Measurements from ENCODE around the gene PSMF1.
"Not testable (repeated sequence)": the region's sequence is repeated elsewhere in the genome, so short reads cannot be mapped to it uniquely, and the experiment has no call there.

PSMF1 gene

DNA sequence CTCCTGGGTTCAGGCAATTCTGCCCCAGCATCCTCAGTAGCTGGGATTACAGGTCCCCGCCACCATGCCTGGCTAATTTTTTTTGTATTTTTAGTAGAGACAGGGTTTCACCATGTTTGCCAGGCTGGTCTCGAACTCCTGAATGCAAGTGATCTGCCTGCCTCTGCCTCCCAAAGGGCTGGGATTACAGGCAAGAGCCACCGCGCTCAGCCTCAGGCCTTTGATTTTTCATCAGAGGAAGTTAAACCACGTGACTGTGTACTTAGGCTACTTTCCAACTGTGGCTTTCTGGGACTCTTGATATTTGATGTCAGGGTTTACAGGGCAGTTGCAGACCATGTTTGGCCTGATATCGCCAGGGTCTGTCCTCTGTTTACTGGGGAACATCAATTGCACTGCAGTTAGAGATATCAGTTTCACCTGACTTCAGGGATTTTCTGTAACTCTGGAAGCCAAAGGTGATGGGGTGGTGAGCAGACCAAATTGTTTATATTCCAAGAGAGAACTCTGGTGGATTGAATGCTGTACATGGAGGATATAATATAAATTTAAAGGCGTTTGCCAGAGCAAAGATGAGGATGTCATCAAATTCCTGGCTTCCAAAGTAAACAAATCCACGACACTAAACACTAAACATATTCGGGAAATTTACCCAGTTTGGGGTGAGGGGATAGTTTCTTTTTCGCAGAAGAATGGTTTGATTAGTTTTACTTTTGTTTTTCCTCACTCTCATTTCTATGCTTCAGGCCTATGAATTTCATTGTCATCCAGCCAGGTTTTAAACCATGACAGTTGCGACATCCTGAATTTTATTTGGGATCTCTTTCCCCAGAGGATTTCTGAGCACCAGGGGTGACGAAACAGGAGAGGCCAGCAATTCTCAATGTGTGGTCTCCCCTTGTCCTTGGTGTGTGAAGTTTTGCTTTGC is 4.2 kb downstream of the PSMF1 start:
- peak; percentile 18 to 39 (median 26) for DNase-seq

DNA sequence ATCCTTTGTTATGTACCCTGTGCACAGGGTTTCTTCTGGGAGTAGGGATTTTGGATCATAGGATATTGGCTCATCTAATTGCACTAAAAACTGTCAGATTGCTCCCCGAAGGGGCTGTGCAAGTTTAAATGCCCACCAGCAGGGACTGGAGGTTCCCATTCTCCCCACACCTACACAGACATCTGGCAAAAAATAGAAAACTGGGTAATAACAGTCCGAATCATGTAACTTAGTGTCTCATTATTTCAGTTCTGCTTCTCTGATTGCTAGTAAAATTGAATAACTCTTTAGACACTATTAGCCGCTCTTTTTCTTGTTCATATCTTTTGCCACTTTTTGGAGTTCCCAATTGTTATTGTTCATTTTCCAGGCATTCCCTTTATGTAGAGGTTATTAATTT is 5.3 kb downstream of the PSMF1 start:
- DNase-seq = peak in 2 of 3 donors; percentile 9 to 24

DNA sequence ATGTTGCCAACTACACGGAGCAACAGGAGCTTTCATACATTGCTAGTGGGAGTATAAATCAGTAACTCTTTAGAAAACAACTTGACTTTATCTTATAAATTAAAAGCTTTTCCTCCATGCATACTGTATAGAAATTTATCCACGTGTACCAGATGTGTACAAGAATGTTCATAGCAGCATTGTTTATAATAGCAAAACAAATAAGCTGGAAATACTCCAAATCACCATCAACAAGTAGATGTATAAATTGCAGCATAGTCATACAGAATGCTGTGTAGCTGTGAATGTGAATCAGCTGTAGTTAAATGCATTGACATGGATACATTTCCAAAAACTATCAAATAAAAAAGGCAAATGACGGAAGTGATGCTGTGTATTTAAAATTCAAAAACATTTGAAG is 6.0 kb downstream of the PSMF1 start:
- DNase-seq = no peak

DNA sequence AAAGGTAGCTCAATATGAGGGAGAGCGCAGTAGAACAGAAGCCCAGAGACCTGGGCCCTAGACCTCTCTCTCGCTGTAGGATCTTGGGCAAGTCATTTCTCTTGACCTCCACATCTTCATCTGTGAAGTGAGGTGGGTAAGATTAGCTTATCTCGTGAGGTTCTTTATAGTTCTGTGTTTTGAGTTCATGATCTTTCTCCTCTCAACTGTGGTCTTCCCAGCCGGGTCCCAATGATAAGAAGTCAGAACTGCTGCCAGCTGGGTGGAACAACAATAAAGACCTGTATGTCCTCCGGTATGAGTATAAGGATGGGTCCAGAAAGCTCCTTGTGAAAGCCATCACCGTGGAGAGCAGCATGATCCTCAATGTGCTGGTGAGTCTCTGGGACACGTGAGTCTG is 6.9 kb downstream of the PSMF1 start:
- DNase-seq = no peak

DNA sequence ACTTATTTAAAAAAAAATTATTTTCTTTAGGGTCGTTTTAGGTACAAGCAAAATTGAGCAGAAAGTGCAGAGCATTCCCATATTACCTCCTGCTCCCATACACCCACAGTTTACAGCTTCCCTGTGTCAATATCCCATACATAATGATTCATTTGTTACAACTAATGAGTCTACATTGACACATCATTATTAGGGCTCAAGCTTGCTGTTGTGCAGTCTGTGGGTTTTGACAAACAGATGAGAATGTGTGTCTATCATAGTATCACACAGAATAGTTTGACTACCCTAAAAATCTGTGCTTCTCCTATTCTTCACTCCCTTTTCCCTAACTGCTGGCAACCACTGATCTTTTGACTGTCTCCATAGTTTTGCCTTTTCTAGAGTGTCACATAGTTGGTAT is 9.4 kb downstream of the PSMF1 start:
- no peak for DNase-seq

DNA sequence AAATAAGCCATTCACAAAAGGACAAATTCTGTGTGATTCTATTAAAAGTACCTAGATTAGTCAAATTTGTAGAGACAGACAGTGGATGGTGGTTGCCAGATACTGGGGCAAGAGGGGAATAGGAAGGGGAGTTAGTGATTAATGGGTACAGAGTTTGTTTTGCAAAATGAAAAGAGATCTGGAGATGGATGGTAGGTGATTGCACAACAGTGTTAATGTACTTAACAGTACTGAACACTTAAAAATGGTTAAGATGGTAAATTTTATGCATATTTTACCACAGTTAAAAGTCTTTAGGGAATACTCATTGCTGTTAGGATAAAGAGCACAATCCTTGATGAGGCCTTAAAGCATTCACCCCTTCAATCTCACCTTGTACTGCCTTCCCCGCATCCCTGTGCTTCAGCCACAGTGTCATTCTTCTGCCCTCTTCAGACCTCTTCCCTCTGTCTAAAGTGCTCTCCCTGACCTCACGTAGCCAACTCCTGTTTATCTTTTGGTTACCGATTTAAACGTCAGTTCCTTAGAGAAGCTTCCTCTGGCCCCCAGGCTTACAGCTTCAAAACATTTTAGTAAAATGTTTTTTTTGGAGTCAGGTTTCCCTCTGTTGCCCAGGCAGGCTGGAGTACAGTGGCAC is 11.8 kb downstream of the PSMF1 start:
- no peak for DNase-seq

DNA sequence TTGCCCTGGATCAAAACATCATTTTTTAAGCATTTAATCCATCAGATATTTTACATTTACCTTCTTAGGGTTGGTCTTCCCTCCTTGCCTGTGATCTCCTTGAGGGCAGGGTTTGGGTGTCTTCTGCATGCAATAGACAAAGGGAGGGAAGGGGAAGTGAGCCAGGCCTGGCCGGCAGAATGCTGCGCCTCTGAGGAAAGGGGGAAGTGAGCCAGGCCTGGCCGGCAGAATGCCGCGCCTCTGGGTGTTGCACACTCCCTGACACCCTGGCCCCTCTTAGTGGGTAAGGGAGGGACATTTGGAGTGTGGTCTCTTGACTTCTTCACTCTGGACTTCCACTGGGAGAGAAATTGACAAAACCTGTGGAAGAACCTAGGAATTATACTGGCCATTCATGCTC is 12.4 kb downstream of the PSMF1 start:
- DNase-seq = peak; percentile 70 to 80 (median 74)

DNA sequence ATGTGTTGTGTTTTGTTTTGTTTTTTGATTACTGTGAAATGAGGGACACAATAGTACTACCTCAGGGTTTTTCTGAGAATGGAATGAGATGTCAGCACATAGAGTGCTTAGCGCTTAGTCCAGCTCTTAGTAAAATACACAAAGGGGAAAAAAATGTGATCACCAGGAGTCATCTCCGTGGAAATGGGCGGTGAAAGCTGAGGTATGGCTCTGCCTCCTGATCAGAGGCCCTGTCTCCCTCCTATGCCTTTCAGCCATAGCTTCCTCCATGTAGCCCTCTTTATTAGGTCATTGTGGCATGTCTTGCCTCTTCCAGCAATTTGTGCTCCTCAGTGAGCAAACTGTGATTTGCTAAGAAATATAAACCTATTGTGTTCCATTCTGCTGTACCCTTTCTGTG is 13.0 kb downstream of the PSMF1 start:
- no peak for DNase-seq

DNA sequence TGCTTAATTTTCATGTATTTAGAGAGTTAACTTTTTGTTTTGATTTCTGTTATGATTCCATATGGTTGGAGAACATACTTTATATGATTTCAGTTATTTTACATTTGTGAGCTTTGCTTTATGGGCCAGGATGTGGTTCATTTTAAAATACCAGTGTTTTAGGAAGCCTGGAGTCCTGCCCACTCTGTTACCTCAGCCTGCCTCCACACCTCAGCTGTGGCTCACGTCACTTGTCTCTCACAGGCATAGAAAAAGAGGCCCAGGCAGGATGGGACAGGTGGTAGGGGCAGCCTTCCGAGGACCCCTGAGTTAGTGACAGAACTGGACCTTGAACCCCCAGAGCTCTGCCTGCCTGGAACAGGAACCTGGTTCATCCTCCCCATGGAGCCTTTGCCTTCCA is 16.0 kb downstream of the PSMF1 start:
- no peak for DNase-seq

DNA sequence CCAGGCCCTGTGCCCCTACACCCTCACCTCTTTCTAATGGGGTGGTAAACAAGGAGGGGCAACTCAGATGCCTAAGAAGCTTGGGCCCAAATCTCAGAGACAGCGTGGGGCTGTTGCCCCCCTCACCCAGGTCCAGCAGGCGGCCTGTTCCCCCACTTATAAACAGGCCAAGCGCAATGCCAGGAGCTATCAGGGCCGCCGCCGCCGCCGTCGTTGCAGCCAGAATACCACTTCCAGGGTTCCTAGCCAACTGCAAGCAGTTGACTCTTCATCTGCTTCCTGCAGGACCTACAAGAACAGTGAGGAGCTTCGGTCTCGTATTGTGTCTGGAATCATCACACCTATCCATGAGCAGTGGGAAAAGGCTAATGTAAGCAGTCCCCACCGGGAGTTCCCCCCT is 16.4 kb downstream of the PSMF1 start:
- DNase-seq = no peak

DNA sequence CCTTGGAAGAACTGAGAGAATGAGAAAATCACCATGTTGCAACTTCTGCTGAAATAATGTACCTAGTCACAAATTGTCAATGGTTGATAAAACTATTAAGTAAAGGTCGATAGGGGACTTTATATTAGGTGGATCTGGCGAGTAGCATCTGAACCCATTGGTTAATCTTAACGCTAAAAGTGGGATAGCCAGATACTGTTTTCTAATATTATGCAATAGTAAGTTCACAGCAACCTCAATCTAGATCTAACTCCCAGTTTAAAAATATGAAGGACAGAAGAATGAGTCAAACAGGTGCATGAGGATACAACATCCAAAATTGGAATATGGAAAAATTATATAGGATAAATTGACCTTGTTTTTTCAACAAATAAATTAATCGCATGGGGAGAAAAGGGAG is 18.8 kb downstream of the PSMF1 start:
- no peak for DNase-seq

DNA sequence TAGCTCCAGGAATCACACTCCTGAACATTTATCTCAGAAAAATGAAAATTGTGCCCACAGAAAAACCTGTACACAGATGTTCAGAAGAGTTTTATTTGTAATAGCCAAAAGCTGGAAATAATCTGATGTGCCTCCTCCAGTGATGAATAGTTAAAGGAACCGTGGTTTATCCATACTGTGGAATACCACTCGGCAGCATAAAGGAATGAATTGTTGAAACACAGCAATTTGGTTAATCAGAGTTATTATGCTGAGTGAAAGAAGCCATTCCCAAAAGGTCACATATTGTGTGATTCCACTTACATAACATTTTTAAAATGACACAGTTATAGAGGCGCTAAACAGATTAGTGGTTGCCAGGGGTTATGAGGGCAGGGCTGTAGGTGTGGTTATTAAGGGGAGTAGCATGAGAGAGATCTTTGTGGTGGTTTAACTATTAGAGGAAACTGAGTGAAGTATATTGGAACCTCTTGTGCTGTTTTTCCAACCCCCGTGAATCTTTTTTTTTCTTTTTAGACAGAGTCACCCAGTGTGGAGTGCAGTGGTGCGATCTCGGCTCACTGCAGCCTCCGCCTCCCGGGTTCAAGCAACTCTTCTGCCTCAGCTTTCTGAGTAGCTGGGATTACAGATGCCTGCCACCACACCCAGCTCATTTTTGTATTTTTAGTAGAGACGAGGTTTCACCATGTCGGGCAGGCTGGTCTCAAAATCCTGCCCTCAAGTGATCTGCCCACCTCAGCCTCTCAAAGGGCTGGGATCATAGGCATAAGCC is 26.2 kb downstream of the PSMF1 start:
- DNase-seq = no peak

DNA sequence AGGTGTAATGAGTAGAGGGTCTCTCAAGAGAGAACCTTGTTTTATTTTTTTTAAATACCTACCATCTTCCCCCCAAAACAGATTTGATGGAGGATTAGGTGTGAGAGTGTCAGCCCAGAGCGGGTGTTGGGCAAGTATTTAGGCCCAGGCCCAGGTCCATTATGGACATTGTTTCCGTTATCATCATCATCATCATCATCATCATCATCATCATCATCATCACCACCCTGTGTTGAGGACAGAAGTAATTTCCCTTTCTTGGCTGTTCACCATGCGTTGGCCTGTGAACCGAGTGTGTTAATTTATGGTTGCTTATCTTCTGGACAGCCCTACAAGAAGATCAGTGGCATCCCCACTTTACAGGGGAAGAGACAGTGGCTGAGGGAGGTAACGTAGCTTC is 28.6 kb downstream of the PSMF1 start:
- DNase-seq = no peak

DNA sequence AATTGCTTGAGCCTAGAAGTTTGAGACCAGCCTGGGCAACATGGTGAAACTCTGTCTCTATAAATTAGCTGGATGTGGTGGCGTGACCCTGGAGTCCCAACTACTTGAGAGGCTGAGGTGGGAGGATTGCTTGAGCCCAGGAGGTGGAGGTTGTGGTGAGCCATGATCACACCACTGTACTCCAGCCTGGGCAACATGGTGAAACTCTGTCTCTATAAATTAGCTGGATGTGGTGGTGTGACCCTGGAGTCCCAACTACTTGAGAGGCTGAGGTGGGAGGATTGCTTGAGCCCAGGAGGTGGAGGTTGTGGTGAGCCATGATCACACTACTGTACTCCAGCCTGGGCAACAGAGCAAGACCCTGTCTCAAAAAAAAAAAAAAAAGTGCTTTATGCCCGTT is 31.4 kb downstream of the PSMF1 start:
- not testable (repeated sequence) for DNase-seq

DNA sequence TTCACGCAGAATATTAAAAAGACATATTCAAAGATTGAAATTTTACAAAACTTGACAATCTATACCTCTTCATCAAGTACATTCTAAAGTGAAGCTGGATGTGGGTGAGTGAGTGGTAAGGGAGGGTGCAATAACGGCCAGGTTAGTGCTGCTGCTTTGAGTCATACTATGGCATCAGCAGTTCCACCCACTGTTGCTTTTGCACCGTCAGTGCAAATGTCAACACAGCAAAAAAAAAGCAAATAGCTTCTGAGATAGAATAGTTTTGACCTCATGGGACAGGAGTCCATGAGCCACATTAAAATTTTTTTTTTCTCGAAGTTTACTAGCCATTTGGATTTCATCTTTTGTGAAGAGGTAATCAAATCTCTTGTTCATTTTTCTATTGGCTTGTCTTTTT is 31.8 kb downstream of the PSMF1 start:
- DNase-seq = peak; percentile 41 to 49 (median 44)

DNA sequence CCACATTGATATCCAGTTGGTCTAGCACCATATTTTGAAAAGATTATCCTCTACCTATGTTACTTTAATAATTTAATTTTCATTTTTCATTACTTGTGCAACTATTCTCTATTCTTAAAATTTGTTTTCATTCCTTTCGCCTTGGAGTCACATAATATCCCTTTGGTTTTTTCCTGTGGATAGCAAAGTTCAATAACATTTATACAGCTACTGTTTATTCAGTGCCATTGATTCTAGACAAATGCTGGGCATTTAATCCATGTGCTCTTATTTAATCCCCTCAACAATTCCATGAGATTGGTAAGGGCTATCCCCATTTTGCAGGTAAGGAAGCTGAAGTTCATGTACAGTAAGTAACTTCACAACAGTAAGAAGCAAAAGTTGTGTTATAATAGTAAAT is 32.6 kb downstream of the PSMF1 start:
- DNase-seq = no peak

DNA sequence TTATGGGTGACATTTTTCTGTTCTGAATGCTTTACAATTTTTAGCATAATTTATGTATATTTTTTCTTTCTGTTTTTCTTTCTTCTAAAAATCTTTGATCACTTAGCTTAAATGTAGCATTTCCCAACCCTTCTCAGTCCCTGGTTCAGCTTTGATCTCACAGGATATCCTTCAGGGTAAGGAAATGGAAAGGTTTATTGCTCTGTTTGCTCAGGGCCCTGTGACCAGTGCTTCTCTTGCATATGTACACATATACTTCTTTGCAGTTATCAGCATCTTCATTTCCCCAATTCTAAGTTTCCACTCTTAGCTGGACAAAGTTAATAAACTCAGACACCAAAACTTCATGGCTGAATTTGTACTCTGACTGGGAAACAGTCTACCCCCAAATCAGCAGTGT is 35.8 kb downstream of the PSMF1 start:
- DNase-seq = no peak

DNA sequence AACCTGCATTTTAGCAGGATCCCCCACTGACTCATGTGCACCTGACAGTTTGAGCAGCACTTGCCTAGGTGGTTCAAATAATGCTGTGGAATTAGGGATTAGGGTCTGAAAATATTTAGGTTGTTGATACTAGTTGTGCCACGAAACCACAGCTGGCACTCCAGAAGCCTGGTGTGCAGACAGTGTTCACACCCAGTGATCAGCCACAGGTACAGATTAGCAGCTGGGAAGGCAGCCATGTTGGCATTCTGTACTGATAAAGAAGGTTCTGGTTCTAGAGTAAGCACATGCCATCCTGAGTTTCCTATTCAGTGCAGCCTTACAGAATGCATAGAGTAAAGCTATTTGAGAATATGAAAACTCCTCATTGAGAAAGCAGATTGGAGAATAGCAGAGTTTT is 36.3 kb downstream of the PSMF1 start:
- DNase-seq = no peak

DNA sequence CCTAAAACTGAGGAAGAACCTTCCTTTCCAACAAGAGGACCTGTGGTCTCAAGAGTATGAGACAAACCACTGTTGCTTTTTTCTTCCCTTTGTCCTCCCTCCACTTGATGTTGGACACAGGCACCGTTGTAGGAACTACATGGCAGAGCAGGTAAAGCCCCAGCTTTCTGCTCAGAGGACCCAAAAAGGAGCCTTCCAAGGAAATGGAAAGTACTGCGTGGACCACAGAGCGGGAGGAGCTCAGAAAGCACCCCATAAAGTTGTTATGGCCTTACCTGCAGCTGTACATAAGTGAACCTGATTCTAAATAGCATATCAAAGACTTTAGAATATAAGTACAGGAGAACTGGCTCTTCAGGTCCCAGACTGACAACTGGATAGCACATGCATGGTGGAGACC is 36.9 kb downstream of the PSMF1 start:
- no peak for DNase-seq

DNA sequence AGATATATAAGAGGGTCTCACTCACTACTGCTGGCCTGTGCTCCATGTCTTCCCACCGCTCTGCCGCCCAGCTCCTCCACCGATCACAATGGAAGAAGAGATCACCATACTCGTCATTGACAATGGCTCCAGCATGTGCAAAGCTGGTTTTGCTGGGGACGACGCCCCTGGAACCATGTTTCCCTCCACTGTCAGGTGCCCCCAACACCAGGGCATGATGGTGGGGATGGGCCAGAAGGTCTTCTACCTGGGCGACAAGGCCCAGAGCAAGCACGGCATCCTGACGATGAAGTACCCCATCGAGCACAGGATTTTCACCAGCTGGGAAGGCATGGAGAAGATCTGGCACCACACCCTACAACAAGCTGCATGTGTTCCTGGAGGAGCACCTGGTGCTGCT is 42.1 kb downstream of the PSMF1 start:
- DNase-seq = no peak

DNA sequence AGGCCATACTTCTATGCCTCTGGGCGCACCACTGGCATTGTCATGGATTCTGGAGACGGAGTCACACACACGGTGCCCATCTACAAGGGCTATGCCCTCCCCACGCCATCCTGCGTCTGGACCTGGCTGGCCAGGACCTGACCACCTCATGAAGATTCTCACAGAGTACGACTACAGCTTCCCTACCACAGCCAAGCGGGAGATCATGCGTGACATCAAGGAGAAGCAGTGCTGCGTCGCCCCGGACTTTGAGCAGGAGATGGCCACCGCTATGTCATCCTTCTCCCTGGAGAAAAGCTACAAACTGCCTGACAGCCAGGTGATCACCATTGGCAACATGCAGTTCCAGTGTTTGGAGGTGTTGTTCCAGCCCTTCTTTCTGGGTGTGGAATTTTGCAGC is 42.6 kb downstream of the PSMF1 start:
- no peak for DNase-seq

DNA sequence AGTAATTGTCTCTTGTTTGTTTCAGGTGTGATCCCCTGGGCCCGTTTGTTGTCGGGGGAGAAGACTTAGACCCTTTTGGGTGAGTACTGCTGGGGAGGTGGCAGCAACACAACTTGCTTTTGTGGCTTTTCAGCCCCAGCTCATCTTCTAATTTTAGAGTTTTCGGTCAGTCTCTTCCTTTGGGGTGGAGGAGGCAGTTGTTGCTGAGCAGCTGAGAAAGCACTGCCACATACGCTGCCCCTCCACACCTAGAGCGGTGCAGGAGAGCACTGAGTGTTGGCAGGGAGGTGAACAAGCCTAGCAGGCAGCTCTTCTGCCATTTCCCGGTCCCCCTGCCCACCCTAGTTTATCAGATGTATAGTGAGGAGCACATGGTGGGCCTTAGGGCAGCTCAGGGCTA is 44.7 kb downstream of the PSMF1 start:
- no peak for DNase-seq

DNA sequence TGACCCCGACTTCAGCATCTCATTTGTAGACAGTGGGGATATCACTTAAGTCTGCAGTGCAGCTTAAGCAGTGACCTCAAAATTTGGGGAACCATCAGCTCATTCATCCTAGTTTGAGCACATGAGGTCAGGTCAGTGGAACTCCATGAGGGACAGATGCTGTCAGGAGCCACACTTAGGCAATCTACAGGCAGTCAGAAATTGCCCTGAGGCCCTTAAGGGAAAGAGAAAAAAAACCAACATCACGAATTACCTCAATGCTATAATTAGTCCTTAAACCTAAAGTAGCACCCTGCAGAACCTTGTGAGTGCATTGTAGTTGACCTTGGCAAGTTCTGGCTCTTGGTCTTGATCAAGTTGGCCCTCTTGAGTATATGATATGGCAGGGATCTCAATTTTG is 45.3 kb downstream of the PSMF1 start:
- no peak for DNase-seq

DNA sequence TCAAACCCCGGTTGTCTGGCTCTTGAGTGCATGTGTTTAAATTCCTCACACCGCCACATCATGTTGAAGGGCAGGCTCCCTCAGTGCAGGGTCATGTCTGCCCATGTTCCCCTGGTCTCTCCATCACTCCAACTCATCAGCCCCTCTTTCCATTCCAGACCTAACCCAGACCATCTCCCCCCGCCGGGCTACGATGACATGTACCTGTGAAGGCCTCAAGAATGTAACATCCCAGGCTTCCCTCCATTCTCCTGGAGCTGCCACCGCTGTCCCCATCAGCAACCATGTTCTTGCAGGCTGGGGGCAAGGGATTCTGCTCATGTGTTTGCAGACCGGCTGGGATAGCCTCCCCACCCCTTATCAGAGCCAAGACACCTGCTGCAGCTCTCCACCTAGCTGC is 46.5 kb downstream of the PSMF1 start:
- DNase-seq = no peak
